Bronchial epithelial cell (primary cell): ENCODE measurements around the gene PIM1. TPM values are rescaled to one million over a fixed set of nuclear protein-coding genes. Genes with fewer than 3 reads are reported as not detected.

Source experiments
- DNase-seq: peaks from one replicate; pipeline ENCODE4 v3.0.0-alpha.2; 2010; ENCODE audit warnings: low read depth
- FAIRE-seq: peaks from 2 replicates; lab custom pipeline; 2011; peaks lifted over from hg19 to GRCh38; lab: Jason Lieb, UNC
- H3K27me3 ChIP-seq: 2 replicates; pipeline ENCODE4 v1.5.1; 2011; ENCODE audit warnings: low read length; ENCODE audit not compliant: control insufficient read depth, insufficient read depth
- H3K36me3 ChIP-seq: 2 replicates; pipeline ENCODE4 v1.5.1; 2011; ENCODE audit warnings: low read length; ENCODE audit not compliant: control insufficient read depth, insufficient read depth
- H3K4me3 ChIP-seq: 2 replicates; pipeline ENCODE4 v1.5.1; 2011; ENCODE audit warnings: mild to moderate bottlenecking, low read depth, low read length, control low read depth
- CTCF ChIP-seq: IDR thresholded peaks from 2 replicates; pipeline ENCODE4 v1.5.1; 2011; ENCODE audit warnings: mild to moderate bottlenecking, moderate library complexity, low read length, control low read depth, inconsistent platforms; ENCODE audit not compliant: insufficient read depth, severe bottlenecking
- total RNA-seq: library from RNA; depleted of rRNA; stranded (reverse); fragments of >200 nt; gene quantifications from 2 replicates; pipeline ENCODE4 v1.2.1, GENCODE V29; 2014

The PIM1 gene
- total RNA-seq, result 29.2 and 35.3 TPM in 2 replicates

DNA sequence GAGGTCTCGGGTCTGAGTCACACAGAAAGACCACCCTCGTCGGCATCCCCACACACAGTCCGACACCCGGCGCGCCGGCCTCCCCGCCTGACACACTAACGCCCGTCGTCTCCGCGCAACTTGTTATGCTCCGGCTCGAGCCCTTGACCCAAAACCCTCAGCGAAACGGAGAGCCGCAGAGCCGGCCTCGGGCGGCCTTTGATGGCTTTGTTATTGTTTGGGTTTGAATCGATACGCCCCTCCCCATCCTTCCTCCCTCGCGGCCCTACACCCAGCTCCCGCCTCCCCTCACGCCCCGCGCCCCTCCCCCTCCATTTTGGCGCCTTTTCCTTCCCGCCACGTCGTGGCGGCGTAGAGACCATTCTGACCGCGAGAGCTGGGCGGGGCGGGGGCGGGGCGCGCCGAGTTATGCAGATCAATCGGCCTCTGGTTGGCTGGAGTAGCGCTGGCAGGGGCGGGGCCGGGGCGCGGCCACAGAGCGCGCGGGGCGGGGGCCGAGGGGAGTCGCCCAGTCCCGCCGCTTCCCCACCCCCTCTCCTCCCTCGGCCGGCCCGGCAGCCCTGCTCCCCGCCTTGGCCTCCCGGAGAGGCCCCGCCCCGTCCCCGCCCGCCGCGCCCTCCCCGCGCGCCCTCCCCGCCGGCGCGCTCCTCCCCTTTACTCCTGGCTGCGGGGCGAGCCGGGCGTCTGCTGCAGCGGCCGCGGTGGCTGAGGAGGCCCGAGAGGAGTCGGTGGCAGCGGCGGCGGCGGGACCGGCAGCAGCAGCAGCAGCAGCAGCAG, at the start of gene PIM1:
PIM1 (plus strand) TSS at position 657 of the 777 bp plus-strand sequence. CDS start 424 bp downstream, outside the sequence.
- Histone ChIP-seq H3K27me3 (no peaks in the 10 kb centered on the region), H3K4me3 (peak within 1 kb of the TSS; percentile 80), H3K36me3 (peaks cover 21% of the 10 kb centered on the region)
- no peak for TF ChIP-seq CTCF
- peak; percentile 77 for DNase-seq
- FAIRE-seq, result no peak

DNA sequence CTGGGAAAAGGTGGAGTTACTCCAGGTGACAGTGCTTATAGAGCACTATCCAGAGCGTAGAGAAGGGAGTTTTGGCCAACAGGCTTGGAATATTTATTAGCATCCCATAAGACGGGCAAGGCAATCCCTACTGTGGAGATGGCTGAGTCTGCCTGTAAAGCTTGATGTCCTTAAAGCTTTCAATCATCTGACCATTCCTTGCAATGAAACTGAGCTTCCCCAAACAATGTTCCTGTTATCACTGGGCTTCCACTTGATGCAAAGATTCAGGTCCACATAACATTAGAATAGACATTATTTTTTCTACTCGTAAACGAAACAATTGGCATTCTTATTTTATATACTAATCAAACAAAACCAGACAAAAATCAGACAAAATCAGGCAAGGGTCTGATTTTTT, 48.4 kb upstream of the PIM1 start:
- no peak overlapping the region for H3K4me3 ChIP-seq
- no peak for TF ChIP-seq CTCF
- no peak for DNase-seq
- H3K27me3 ChIP-seq, result no peaks in the 10 kb centered on the region
- FAIRE-seq, result no peak
- H3K36me3 ChIP-seq, result no peaks in the 10 kb centered on the region

DNA sequence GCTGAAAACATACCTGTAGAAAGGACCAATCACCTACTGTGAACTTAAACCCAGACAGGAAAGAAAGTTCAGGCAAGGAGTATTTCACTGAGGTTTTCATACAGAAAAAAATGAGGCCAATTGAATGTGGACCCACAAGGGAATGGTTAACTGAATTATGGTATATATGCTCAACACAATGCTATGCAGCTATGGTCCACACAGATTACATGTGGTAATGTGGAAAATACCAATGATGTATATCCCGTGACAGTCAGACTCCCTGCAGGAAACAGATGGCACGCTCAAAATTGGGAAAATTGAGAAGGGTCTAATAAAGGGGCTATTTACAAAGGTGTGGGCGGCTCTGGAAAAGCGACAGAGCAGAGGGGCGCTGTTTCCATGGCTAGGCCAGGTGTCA, 47.1 kb upstream of the PIM1 start:
- DNase-seq (no peak), FAIRE-seq (no peak)
- Histone ChIP-seq H3K27me3 (no peaks in the 10 kb centered on the region), H3K4me3 (no peak overlapping the region), H3K36me3 (no peaks in the 10 kb centered on the region)
- TF ChIP-seq CTCF, result no peak

GRCh38 chr6:37123957-37124729, 45.8 kb upstream of the PIM1 start:
- Histone ChIP-seq H3K27me3 (no peaks in the 10 kb centered on the region), H3K4me3 (no peak overlapping the region), H3K36me3 (no peaks in the 10 kb centered on the region)
- TF ChIP-seq CTCF, result no peak
- DNase-seq (no peak), FAIRE-seq (no peak)

GRCh38 chr6:37125774-37126492, 44.0 kb upstream of the PIM1 start:
- no peak overlapping the region for H3K4me3 ChIP-seq
- no peak for TF ChIP-seq CTCF
- no peak for FAIRE-seq

More at GRCh38 chr6:37125774-37126492, 44.0 kb upstream of the PIM1 start:
- H3K27me3 ChIP-seq, result no peaks in the 10 kb centered on the region
- H3K36me3 ChIP-seq, result no peaks in the 10 kb centered on the region
- DNase-seq, result no peak
